Hepatocyte (in vitro differentiated cells): Measurements from ENCODE around the gene JAM2.

ENCODE experiments used
- CTCF ChIP-seq: fragments of 200-600 bp; sonication (generic); IDR thresholded peaks from 2 replicates; pipeline ENCODE4 v1.5.1; 2016; ENCODE audit warnings: antibody characterized with exemption, mild to moderate bottlenecking; ENCODE audit not compliant: poor library complexity
- EZH2 ChIP-seq: fragments of 200-600 bp; sonication (generic); IDR thresholded peaks from 2 replicates; pipeline ENCODE4 v1.6.1; 2016; ENCODE audit warnings: antibody characterized with exemption, mild to moderate bottlenecking, borderline replicate concordance

- no peak for TF ChIP-seq EZH2
- TF ChIP-seq CTCF: no peak
Measured at GRCh38 chr21:25640202-25640942, 1.3 kb downstream of the JAM2 start.
